ENCODE data around the gene CCDC9B. TPM values are rescaled to one million over a fixed set of nuclear protein-coding genes. Genes with fewer than 3 reads are reported as not detected.

The CCDC9B gene
- total and polyA plus RNA-seq, 2 of the 4 experiments (the other 2 are of a cell fraction) = 19.7 to 30.9 TPM

GRCh38 chr15:40382580-40383456, 42.1 kb upstream of the CCDC9B start, which contains the start of gene KNSTRN:
Gene KNSTRN (plus strand): TSS chr15:40382721. CDS start chr15:40382836, 115 bp downstream.
- Histone ChIP-seq H2AK5ac (ENCODE audit: low read depth, low read length) (peak within 1 kb of the TSS; percentile 88), H3K9me3 (ENCODE audit: control insufficient read depth, insufficient read depth, low read length) (no peaks in the 10 kb centered on the region), H3K9me1 (ENCODE audit: insufficient read depth, low read length) (peaks cover 14% of the 10 kb centered on the region; the same call in 1 of the 2 replicates), H4K8ac (ENCODE audit: low read depth in 2 of 2, low read length in 2 of 2) (peak within 1 kb of the TSS; percentile 98 to 100), H3K27ac (ENCODE audit: insufficient read depth, low read length) (peak within 1 kb of the TSS; percentile 76), H4K20me1 (ENCODE audit: insufficient read depth, low read length) (no peaks in the 10 kb centered on the region), H2BK5ac (ENCODE audit: low read depth, low read length, poor library complexity, severe bottlenecking) (peak within 1 kb of the TSS; percentile 80), H3K4ac (ENCODE audit: low read depth, low read length) (peak within 1 kb of the TSS; percentile 97), H3K56ac (ENCODE audit: extremely low read depth, insufficient read depth, low read length) (peak within 1 kb of the TSS; percentile 50), H3K9ac (ENCODE audit: low read depth, low read length) (peak within 1 kb of the TSS; percentile 76), H2AFZ (replicated peaks; ENCODE audit: low read length, poor library complexity) (peak within 1 kb of the TSS; percentile 97), H3K27me3 (ENCODE audit: control insufficient read depth, insufficient read depth, low read length) (no peaks in the 10 kb centered on the region), H2AK9ac (replicated peaks; ENCODE audit: low read depth, low read length, poor library complexity) (peak within 1 kb of the TSS; percentile 62), H3K18ac (ENCODE audit: low read depth, low read length) (peak within 1 kb of the TSS; percentile 94), H3K14ac (replicated peaks; ENCODE audit: low read depth, low read length) (peak within 1 kb of the TSS; percentile 93), H3K4me3 (ENCODE audit: insufficient read depth, low read depth, low read length) (peak within 1 kb of the TSS; percentile 76), H3K36me3 (ENCODE audit: control insufficient read depth, insufficient read depth, low read length) (peaks cover 9% of the 10 kb centered on the region), H4K5ac (ENCODE audit: low read depth, low read length) (peak within 1 kb of the TSS; percentile 100), H3K4me2 (ENCODE audit: low read depth, low read length) (peak within 1 kb of the TSS; percentile 97), H3K79me1 (ENCODE audit: low read depth in 1 of 2, low read length in 2 of 2) (peaks cover 25 to 48% of the 10 kb centered on the region in 2 experiments), H3K23ac (ENCODE audit: low read depth, low read length) (peak within 1 kb of the TSS; percentile 39), H2BK15ac (ENCODE audit: low read depth, low read length) (peak within 1 kb of the TSS; percentile 99), H4K91ac (ENCODE audit: insufficient read depth, low read depth, low read length) (peak within 1 kb of the TSS; percentile 92), H3K4me1 (ENCODE audit: control insufficient read depth, insufficient read depth, low read length) (peaks cover 4% of the 10 kb centered on the region), H2BK20ac (ENCODE audit: low read depth, low read length) (peak within 1 kb of the TSS; percentile 99), H2BK120ac (ENCODE audit: low read depth, low read length) (peak within 1 kb of the TSS; percentile 98)
- TSS peak; percentile 51 for BruUV-seq (replicated peaks)
- DNase-seq (peak; percentile 93), ATAC-seq (ENCODE audit: low read depth) (peak; percentile 91)
- dilution Hi-C loops (cut with HindIII; ENCODE audit: low sequenced_read_pairs, unreplicated experiment) (no loop called here), in situ Hi-C loops (cut with MboI; ENCODE audit: low sequenced_read_pairs) (no loop called here), intact Hi-C loops (cut with micrococcal nuclease) (loop anchor here (2.0 kb wide), 2 partner anchors 22 to 56 kb away; partner anchors contain the start of gene IVD)
- CTCF ChIA-PET = interaction anchor here (0.8 kb wide), 1 partner anchor 45 kb away, joined by 3 read pairs; no protein-coding TSS in a partner anchor
- WGBS, 2 experiments (ENCODE audit: extremely low coverage in 2 of 2, insufficient read length in 1 of 2) = 8% methylated on average over 10 of the region's 57 CpGs; no CpG with 5 or more reads in 1 of the 2 experiments
- POLR2A ChIA-PET (ENCODE audit: unreplicated experiment) = interaction anchor here (0.5 to 0.6 kb wide), 3 partner anchors 27 to 61 kb away, joined by 3 to 9 read pairs (median 3); no protein-coding TSS in a partner anchor
- TF ChIP-seq FOS (IDR thresholded peaks at IDR 0.05; ENCODE audit: low read depth, low read length) (no peak), RCOR1 (IDR thresholded peaks at IDR 0.05; ENCODE audit: insufficient replicate concordance, low read length) (no peak), POLR2A (IDR thresholded peaks at IDR 0.05; ENCODE audit: low read depth, low read length) (peak; percentile 62; the same call in 1 of the 2 replicates), USF2 (IDR thresholded peaks at IDR 0.05; ENCODE audit: low read depth, low read length) (no peak), MAFK (IDR thresholded peaks at IDR 0.05; ENCODE audit: low read depth, low read length) (no peak), CHD1 (IDR thresholded peaks at IDR 0.05; ENCODE audit: low read depth, low read length) (no peak), MXI1 (IDR thresholded peaks at IDR 0.05; ENCODE audit: borderline replicate concordance, low read depth, low read length) (peak; percentile 62; the same call in 1 of the 2 replicates), MAZ (IDR thresholded peaks at IDR 0.05; ENCODE audit: borderline replicate concordance, low read depth, low read length) (peak; percentile 49; the same call in 1 of the 2 replicates), ELK1 (IDR thresholded peaks at IDR 0.05; ENCODE audit: borderline replicate concordance, low read depth, low read length) (no peak), BHLHE40 (IDR thresholded peaks at IDR 0.05; ENCODE audit: low read depth, low read length) (no peak), RAD21 (IDR thresholded peaks at IDR 0.05; ENCODE audit: low read length) (no peak), SMC3 (IDR thresholded peaks at IDR 0.05; ENCODE audit: low read depth, low read length) (no peak), RFX5 (IDR thresholded peaks at IDR 0.05; ENCODE audit: low read depth, low read length) (no peak)

Data from IMR-90 (cell line).